Measurements from ENCODE around the gene PAK1.

The PAK1 gene

GRCh38 chr11:77467993-77468392 lies 5.9 kb downstream of the PAK1 start:
- Histone ChIP-seq H3K9ac (ENCODE audit: low read depth, low read length) (no peak overlapping the region), H3K9me3 (ENCODE audit: control insufficient read depth, insufficient read depth, low read length) (no peaks in the 10 kb centered on the region), H3K36me3 (ENCODE audit: insufficient read depth, low read length) (no peaks in the 10 kb centered on the region), H3K4me1 (ENCODE audit: insufficient read depth, low read length) (peaks cover 56% of the 10 kb centered on the region)

GRCh38 chr11:77467233-77467632 lies 6.7 kb downstream of the PAK1 start:
- no peaks in the 10 kb centered on the region for H3K9me3 ChIP-seq (ENCODE audit: control insufficient read depth, insufficient read depth, low read length)
- H3K4me1 ChIP-seq (ENCODE audit: insufficient read depth, low read length): peaks cover 56% of the 10 kb centered on the region
- H3K9ac ChIP-seq (ENCODE audit: low read depth, low read length): no peak overlapping the region
- no peaks in the 10 kb centered on the region for H3K36me3 ChIP-seq (ENCODE audit: insufficient read depth, low read length)

GRCh38 chr11:77457340-77457739 lies 16.6 kb downstream of the PAK1 start:
- H3K9ac ChIP-seq (ENCODE audit: low read depth, low read length): no peak overlapping the region
- H3K36me3 ChIP-seq (ENCODE audit: insufficient read depth, low read length): no peaks in the 10 kb centered on the region
- H3K4me1 ChIP-seq (ENCODE audit: insufficient read depth, low read length): peaks cover 63% of the 10 kb centered on the region
- H3K9me3 ChIP-seq (ENCODE audit: control insufficient read depth, insufficient read depth, low read length): no peaks in the 10 kb centered on the region

- H3K9ac ChIP-seq (ENCODE audit: low read depth, low read length): no peak overlapping the region
- H3K36me3 ChIP-seq (ENCODE audit: insufficient read depth, low read length): no peaks in the 10 kb centered on the region
- no peaks in the 10 kb centered on the region for H3K9me3 ChIP-seq (ENCODE audit: control insufficient read depth, insufficient read depth, low read length)
- H3K4me1 ChIP-seq (ENCODE audit: insufficient read depth, low read length): peaks cover 62% of the 10 kb centered on the region
Observed at GRCh38 chr11:77455740-77456139, 18.2 kb downstream of the PAK1 start.

- H3K36me3 ChIP-seq (ENCODE audit: insufficient read depth, low read length): no peaks in the 10 kb centered on the region
- no peaks in the 10 kb centered on the region for H3K9me3 ChIP-seq (ENCODE audit: control insufficient read depth, insufficient read depth, low read length)
- H3K9ac ChIP-seq (ENCODE audit: low read depth, low read length): no peak overlapping the region
- H3K4me1 ChIP-seq (ENCODE audit: insufficient read depth, low read length): peaks cover 62% of the 10 kb centered on the region
Observed at GRCh38 chr11:77454867-77455655, 18.8 kb downstream of the PAK1 start.

- Histone ChIP-seq H3K4me1 (ENCODE audit: insufficient read depth, low read length) (peaks cover 54% of the 10 kb centered on the region), H3K36me3 (ENCODE audit: insufficient read depth, low read length) (no peaks in the 10 kb centered on the region), H3K9me3 (ENCODE audit: control insufficient read depth, insufficient read depth, low read length) (no peaks in the 10 kb centered on the region), H3K9ac (ENCODE audit: low read depth, low read length) (no peak overlapping the region)
Observed at GRCh38 chr11:77450227-77450626, 23.7 kb downstream of the PAK1 start.

GRCh38 chr11:77449784-77450183 lies 24.1 kb downstream of the PAK1 start:
- Histone ChIP-seq H3K4me1 (ENCODE audit: insufficient read depth, low read length) (peaks cover 50% of the 10 kb centered on the region), H3K9me3 (ENCODE audit: control insufficient read depth, insufficient read depth, low read length) (no peaks in the 10 kb centered on the region), H3K36me3 (ENCODE audit: insufficient read depth, low read length) (no peaks in the 10 kb centered on the region), H3K9ac (ENCODE audit: low read depth, low read length) (no peak overlapping the region)

- Histone ChIP-seq H3K9ac (ENCODE audit: low read depth, low read length) (no peak overlapping the region), H3K9me3 (ENCODE audit: control insufficient read depth, insufficient read depth, low read length) (no peaks in the 10 kb centered on the region), H3K4me1 (ENCODE audit: insufficient read depth, low read length) (peaks cover 45% of the 10 kb centered on the region), H3K36me3 (ENCODE audit: insufficient read depth, low read length) (no peaks in the 10 kb centered on the region)
Observed at GRCh38 chr11:77449060-77449521, 24.8 kb downstream of the PAK1 start.

- no peaks in the 10 kb centered on the region for H3K36me3 ChIP-seq (ENCODE audit: insufficient read depth, low read length)
- no peak overlapping the region for H3K9ac ChIP-seq (ENCODE audit: low read depth, low read length)
- peaks cover 45% of the 10 kb centered on the region for H3K4me1 ChIP-seq (ENCODE audit: insufficient read depth, low read length)
Observed at GRCh38 chr11:77448269-77448668, 25.6 kb downstream of the PAK1 start.

GRCh38 chr11:77446911-77447629 lies 26.8 kb downstream of the PAK1 start:
- Histone ChIP-seq H3K4me1 (ENCODE audit: insufficient read depth, low read length) (peaks cover 45% of the 10 kb centered on the region), H3K9ac (ENCODE audit: low read depth, low read length) (no peak overlapping the region), H3K36me3 (ENCODE audit: insufficient read depth, low read length) (no peaks in the 10 kb centered on the region), H3K9me3 (ENCODE audit: control insufficient read depth, insufficient read depth, low read length) (no peaks in the 10 kb centered on the region)

More at GRCh38 chr11:77448269-77448668, 25.6 kb downstream of the PAK1 start:
- H3K9me3 ChIP-seq (ENCODE audit: control insufficient read depth, insufficient read depth, low read length): no peaks in the 10 kb centered on the region

GRCh38 chr11:77444261-77444660 lies 29.6 kb downstream of the PAK1 start:
- Histone ChIP-seq H3K36me3 (ENCODE audit: insufficient read depth, low read length) (no peaks in the 10 kb centered on the region), H3K9ac (ENCODE audit: low read depth, low read length) (no peak overlapping the region), H3K4me1 (ENCODE audit: insufficient read depth, low read length) (peaks cover 37% of the 10 kb centered on the region), H3K9me3 (ENCODE audit: control insufficient read depth, insufficient read depth, low read length) (no peaks in the 10 kb centered on the region)

GRCh38 chr11:77442394-77443053 lies 31.4 kb downstream of the PAK1 start:
- Histone ChIP-seq H3K9ac (ENCODE audit: low read depth, low read length) (no peak overlapping the region), H3K9me3 (ENCODE audit: control insufficient read depth, insufficient read depth, low read length) (no peaks in the 10 kb centered on the region), H3K4me1 (ENCODE audit: insufficient read depth, low read length) (peaks cover 28% of the 10 kb centered on the region), H3K36me3 (ENCODE audit: insufficient read depth, low read length) (no peaks in the 10 kb centered on the region)

- H3K4me1 ChIP-seq (ENCODE audit: insufficient read depth, low read length): peaks cover 19% of the 10 kb centered on the region
- H3K9ac ChIP-seq (ENCODE audit: low read depth, low read length): no peak overlapping the region
- no peaks in the 10 kb centered on the region for H3K36me3 ChIP-seq (ENCODE audit: insufficient read depth, low read length)
- H3K9me3 ChIP-seq (ENCODE audit: control insufficient read depth, insufficient read depth, low read length): no peaks in the 10 kb centered on the region
Observed at GRCh38 chr11:77441426-77441825, 32.5 kb downstream of the PAK1 start.

- H3K36me3 ChIP-seq (ENCODE audit: insufficient read depth, low read length): no peaks in the 10 kb centered on the region
- no peaks in the 10 kb centered on the region for H3K9me3 ChIP-seq (ENCODE audit: control insufficient read depth, insufficient read depth, low read length)
- H3K9ac ChIP-seq (ENCODE audit: low read depth, low read length): no peak overlapping the region
- H3K4me1 ChIP-seq (ENCODE audit: insufficient read depth, low read length): peaks cover 19% of the 10 kb centered on the region
Observed at GRCh38 chr11:77440678-77441077, 33.2 kb downstream of the PAK1 start.

All from ES-I3 (cell line).